ENCODE results near the gene IL4R. TPM values are rescaled to one million over a fixed set of nuclear protein-coding genes. Genes with fewer than 3 reads are reported as not detected.

The IL4R gene
- total RNA-seq, 1 experiment from 2014 or later = 28.6 TPM

- no peak overlapping the region for H3K4ac ChIP-seq (ENCODE audit: low read depth, low read length)
- peaks cover 0 to 8% (median 5%) of the 10 kb centered on the region in 3 experiments; a peak in 4 of 7 replicates for H3K36me3 Mint-ChIP-seq (ENCODE audit: insufficient read depth in 1 of 3, low read depth in 3 of 3)
- no peak overlapping the region for H2AFZ ChIP-seq (ENCODE audit: low read length)
- H2AK5ac ChIP-seq (ENCODE audit: insufficient read length, low read length) = no peak overlapping the region
- no peak overlapping the region for H2BK20ac ChIP-seq (ENCODE audit: low read depth, low read length, poor library complexity, severe bottlenecking)
- no peaks in the 10 kb centered on the region for H3K23me2 ChIP-seq (ENCODE audit: insufficient read length, low read depth, low read length, poor library complexity, severe bottlenecking)
- no peak overlapping the region for H2BK120ac ChIP-seq (ENCODE audit: low read depth, low read length, poor library complexity, severe bottlenecking)
- no peak overlapping the region for H4K8ac ChIP-seq (replicated peaks; ENCODE audit: insufficient read length, low read depth, low read length)
- no peak overlapping the region for H3K18ac ChIP-seq (ENCODE audit: insufficient read length, low read depth, low read length)
- H3K9me3 Mint-ChIP-seq = peaks cover 6 to 9% of the 10 kb centered on the region in 2 experiments; a peak in 3 of 5 replicates
- H4K20me1 ChIP-seq (ENCODE audit: control insufficient read depth, insufficient read depth, insufficient read length) = peaks cover 2% of the 10 kb centered on the region
- H4K91ac ChIP-seq (ENCODE audit: insufficient read length, low read depth, low read length) = no peak overlapping the region
- no peak for DNase-seq
- H2BK12ac ChIP-seq (ENCODE audit: insufficient read length, low read depth, low read length) = no peak overlapping the region
- no peak overlapping the region for H3K4me2 ChIP-seq (ENCODE audit: insufficient read depth, insufficient read length, low read length)
- H3K14ac ChIP-seq (ENCODE audit: insufficient read depth, low read length) = no peak overlapping the region
- no CpG with 5 or more reads among the region's 3 CpGs for WGBS (ENCODE audit: extremely low coverage, insufficient read length, low lambda C conversion rate)
- H3K27ac ChIP-seq (ENCODE audit: insufficient read length, low read depth, low read length) = no peak overlapping the region
- no peak overlapping the region; the same call in 1 of the 2 replicates for H2BK15ac ChIP-seq (ENCODE audit: low read depth, low read length)
- H3T11ph ChIP-seq (ENCODE audit: low read length) = no peak overlapping the region
- H3K27me3 Mint-ChIP-seq (ENCODE audit: low read depth) = peaks cover 4% of the 10 kb centered on the region
- no peak overlapping the region for H3K4me3 Mint-ChIP-seq
- H2BK5ac ChIP-seq (ENCODE audit: insufficient read length, low read length) = no peak overlapping the region
- no peak for TF ChIP-seq CTCF (conservative IDR thresholded peaks at IDR 0.05)
- H3K27me3 ChIP-seq (ENCODE audit: insufficient read depth, low read length) = no peaks in the 10 kb centered on the region
- H3K4me1 ChIP-seq (ENCODE audit: insufficient read depth, low read length) = no peaks in the 10 kb centered on the region
- no peak overlapping the region for H4K5ac ChIP-seq (ENCODE audit: insufficient read length, low read depth, low read length)
- no peak overlapping the region for H3K9ac ChIP-seq (ENCODE audit: extremely low read depth, insufficient read length, low read length)
- H3K9me3 ChIP-seq (ENCODE audit: control insufficient read depth, low read depth, low read length) = no peaks in the 10 kb centered on the region
- peaks cover 9% of the 10 kb centered on the region in 2 experiments for H3K4me1 Mint-ChIP-seq
- H3K23ac ChIP-seq (ENCODE audit: insufficient read length, low read depth, low read length) = no peak overlapping the region
- H3K79me1 ChIP-seq (ENCODE audit: insufficient read depth, low read depth, low read length, poor library complexity, severe bottlenecking) = no peaks in the 10 kb centered on the region
- no peak overlapping the region for H3K27ac Mint-ChIP-seq
- H3K79me2 ChIP-seq (ENCODE audit: insufficient read depth, low read length) = no peaks in the 10 kb centered on the region
- no peak overlapping the region for H3K56ac ChIP-seq (ENCODE audit: insufficient read length, low read depth, low read length)
These were observed 11.6 kb upstream of the IL4R start for GRCh38 chr16:27302126-27302525.
